ENCODE data around the gene TEX29.

TEX29 gene

GRCh38 chr13:111292710-111293485 lies 27.5 kb upstream of the TEX29 start:
- no peak for DNase-seq

- no peak for DNase-seq
Measured at GRCh38 chr13:111295886-111296285, 24.6 kb upstream of the TEX29 start.

- no peak for DNase-seq
Measured at GRCh38 chr13:111296417-111296816, 24.0 kb upstream of the TEX29 start.

- DNase-seq: no peak
Measured at GRCh38 chr13:111298214-111298975, 22.0 kb upstream of the TEX29 start.

GRCh38 chr13:111302045-111302726 lies 18.3 kb upstream of the TEX29 start:
- DNase-seq: no peak

- DNase-seq: no peak
Measured at GRCh38 chr13:111303559-111303958, 16.9 kb upstream of the TEX29 start.

GRCh38 chr13:111304041-111304544 lies 16.3 kb upstream of the TEX29 start:
- DNase-seq: no peak

GRCh38 chr13:111304603-111305289 lies 15.7 kb upstream of the TEX29 start:
- no peak for DNase-seq

- DNase-seq: no peak
Measured at GRCh38 chr13:111312944-111313590, 7.4 kb upstream of the TEX29 start.

- DNase-seq: no peak
Measured at GRCh38 chr13:111313911-111314425, 6.5 kb upstream of the TEX29 start.

GRCh38 chr13:111314852-111315251 lies 5.6 kb upstream of the TEX29 start:
- no peak for DNase-seq

- DNase-seq: no peak
Measured at GRCh38 chr13:111315347-111315995, 5.0 kb upstream of the TEX29 start.

- DNase-seq: no peak
Measured at GRCh38 chr13:111316161-111316730, 4.2 kb upstream of the TEX29 start.

GRCh38 chr13:111317042-111317550 lies 3.3 kb upstream of the TEX29 start:
- DNase-seq: no peak

GRCh38 chr13:111317571-111318345 lies 2.7 kb upstream of the TEX29 start:
- DNase-seq: no peak

- DNase-seq: no peak
Measured at GRCh38 chr13:111318386-111318785, 2.1 kb upstream of the TEX29 start.

- no peak for DNase-seq
Measured at GRCh38 chr13:111319521-111319920, 921 bp upstream of the TEX29 start.

GRCh38 chr13:111322001-111322915 lies 1.8 kb downstream of the TEX29 start:
- DNase-seq: no peak

- DNase-seq: no peak
Measured at GRCh38 chr13:111322916-111323331, 2.5 kb downstream of the TEX29 start.

All from activated T-cell treated with anti-CD3 and anti-CD28 coated beads, Interleukin-2, amount 50 U/mL, for 48 hours (primary cell).